Stomach smooth muscle (tissue), 2 donors: ENCODE results near the gene KCNJ12.
"Not testable (repeated sequence)": the region's sequence is repeated elsewhere in the genome, so short reads cannot be mapped to it uniquely, and the experiment has no call there.

Experiments used
- H3K27ac ChIP-seq: one replicate; pipeline ENCODE4 v1.7.0; 2013; ENCODE audit warnings: mild to moderate bottlenecking, low read length, inconsistent platforms
- H3K27me3 ChIP-seq, 2 donors: one replicate each; pipeline ENCODE4 v1.7.0; 2013; ENCODE audit warnings: low read length in 2 of 2; ENCODE audit not compliant: insufficient read depth in 2 of 2, control insufficient read depth in 1 of 2
- H3K36me3 ChIP-seq, 2 donors: one replicate each; pipeline ENCODE4 v1.7.0; 2013; ENCODE audit warnings: low read length in 2 of 2; ENCODE audit not compliant: control insufficient read depth in 2 of 2, insufficient read depth in 2 of 2
- H3K4me1 ChIP-seq: one replicate; pipeline ENCODE4 v1.7.0; 2013; ENCODE audit warnings: low read length; ENCODE audit not compliant: control insufficient read depth, insufficient read depth
- H3K4me3 ChIP-seq, 2 donors: one replicate each; pipeline ENCODE4 v1.7.0; 2013; ENCODE audit warnings: low read length in 2 of 2
- H3K9ac ChIP-seq, 2 donors: one replicate each; pipeline ENCODE4 v1.7.0; 2013; ENCODE audit warnings: low read length in 2 of 2, mild to moderate bottlenecking in 1 of 2
- H3K9me3 ChIP-seq, 2 donors: one replicate each; pipeline ENCODE4 v1.7.0; 2013; ENCODE audit warnings: low read length in 2 of 2; ENCODE audit not compliant: control insufficient read depth in 2 of 2
- donor health status: healthy.
- donor health status: Pancreatic carcinoma.

KCNJ12 gene

DNA sequence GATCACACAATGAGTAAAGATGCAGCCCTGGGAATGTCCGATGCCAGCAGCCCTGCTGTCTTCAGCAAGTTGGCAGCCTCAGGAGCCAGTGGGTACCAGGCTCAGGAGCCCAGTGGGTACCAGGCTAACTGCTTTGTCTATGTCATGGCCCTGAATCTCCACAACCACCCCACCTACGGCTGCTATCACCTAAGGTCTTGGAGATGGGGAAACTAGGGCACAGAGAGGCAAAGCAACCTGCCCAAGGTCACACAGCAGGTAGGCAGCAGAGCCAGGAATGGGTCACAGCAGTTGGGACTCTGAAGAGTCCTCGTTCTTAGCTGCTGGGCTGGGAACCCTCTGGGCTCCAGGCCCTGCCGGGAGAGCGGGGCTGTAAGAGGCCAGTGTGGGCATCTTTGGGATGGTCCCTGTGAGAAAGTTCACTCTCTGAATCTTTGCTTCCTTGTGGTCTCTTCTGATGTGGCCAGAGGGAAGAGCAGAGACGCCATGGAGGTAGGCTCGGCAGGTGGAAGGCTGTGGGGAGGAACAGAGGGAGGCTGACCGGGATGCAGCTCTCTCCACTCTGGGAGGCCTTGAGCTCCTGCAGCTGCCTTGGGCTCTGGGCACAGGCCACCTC is 34.1 kb upstream of the KCNJ12 start:
- not testable (repeated sequence) for H3K27ac ChIP-seq, H3K4me1 ChIP-seq

DNA sequence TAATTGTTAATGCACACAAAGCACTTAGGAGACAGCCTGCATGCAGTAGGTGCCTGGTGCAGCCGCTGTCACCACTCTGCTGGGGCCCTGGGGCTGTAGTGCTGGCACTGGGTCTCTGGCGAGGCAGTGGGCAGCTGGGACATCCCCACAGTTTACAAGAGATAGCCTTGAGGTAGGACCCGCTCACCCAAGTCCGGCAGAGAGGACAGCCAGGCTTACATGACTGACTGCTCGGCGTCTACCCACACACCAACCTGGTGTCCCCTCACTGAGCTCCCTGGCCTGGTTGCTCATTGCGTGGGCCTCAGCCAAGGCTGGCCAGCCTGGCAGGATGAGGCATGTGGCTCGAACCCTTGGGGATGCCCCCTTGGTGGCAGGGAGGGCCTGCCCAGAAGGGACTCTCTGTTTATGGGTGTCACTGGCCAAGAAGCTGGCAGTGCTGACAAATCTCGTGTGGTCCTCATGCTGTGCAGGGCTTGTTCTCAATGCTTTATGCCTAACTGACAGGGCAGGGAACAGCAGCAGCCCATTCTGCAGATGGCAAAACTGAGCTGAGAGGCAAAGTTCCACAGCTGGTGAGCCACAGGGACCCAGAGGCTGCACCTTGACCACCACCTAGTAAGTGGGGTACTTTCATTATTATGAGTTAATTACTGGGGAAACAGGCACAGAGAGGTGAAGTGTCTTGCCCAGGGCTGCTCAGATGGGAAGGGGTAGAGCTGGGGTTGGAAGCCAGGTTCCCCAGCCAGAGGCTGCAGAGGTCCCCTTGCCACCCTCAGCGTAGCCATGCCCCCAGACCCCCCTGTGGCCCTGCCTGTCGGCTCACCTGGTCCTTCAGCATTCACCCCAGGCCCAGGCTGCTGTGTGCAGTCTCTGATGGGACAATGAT is 32.9 kb upstream of the KCNJ12 start:
- not testable (repeated sequence) for H3K4me1 ChIP-seq, H3K36me3 ChIP-seq, H3K27ac ChIP-seq, H3K9me3 ChIP-seq, H3K27me3 ChIP-seq, H3K4me3 ChIP-seq, H3K9ac ChIP-seq

More for the DNA sequence above, 34.1 kb upstream of the KCNJ12 start:
- not testable (repeated sequence) for H3K9ac ChIP-seq, H3K4me3 ChIP-seq, H3K9me3 ChIP-seq, H3K27me3 ChIP-seq, H3K36me3 ChIP-seq

DNA sequence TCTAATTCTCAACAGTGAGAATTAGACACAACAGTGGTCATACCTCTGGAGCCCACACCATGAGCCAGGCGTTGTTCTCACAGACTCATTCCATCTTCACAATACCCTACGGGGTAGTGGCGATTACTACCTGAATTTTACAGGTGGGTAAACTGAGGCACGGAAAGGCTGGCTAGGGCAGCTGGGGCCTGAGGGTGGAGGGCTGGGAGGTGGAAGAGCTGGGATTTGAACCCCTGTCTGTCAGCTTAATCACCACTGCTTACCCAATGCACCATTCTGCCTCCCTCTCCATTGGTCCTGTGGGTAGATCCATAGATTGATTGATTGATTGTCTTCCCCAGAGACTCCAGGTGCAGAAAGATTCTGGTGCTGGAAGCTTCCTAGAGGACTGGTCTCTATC is 31.4 kb upstream of the KCNJ12 start:
- not testable (repeated sequence) for H3K27me3 ChIP-seq, H3K4me3 ChIP-seq, H3K9me3 ChIP-seq, H3K9ac ChIP-seq, H3K27ac ChIP-seq, H3K4me1 ChIP-seq, H3K36me3 ChIP-seq

DNA sequence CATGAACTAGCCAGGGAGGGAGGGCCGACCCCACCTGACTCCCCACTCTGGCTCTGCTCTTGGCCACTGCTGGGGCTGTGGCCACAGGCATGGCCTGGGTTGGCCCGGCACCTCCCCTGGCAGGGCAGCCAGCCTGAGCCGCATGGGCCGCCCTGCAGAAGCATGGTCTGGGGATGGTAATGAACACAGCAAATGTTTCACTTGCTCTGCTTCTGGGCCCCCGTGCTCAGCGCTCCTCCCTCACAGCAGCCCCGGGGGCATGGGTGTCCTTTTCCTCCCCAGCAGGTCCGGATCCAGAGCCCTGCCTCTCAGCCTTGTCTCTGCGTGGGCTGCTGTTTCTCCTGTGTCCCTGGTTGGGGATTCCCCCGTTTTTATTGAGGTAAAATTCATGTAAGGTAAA is 30.9 kb upstream of the KCNJ12 start:
- Histone ChIP-seq H3K27ac (no peak overlapping the region), H3K9ac (no peak overlapping the region), H3K4me3 (no peak overlapping the region), H3K4me1 (no peaks in the 10 kb centered on the region), H3K9me3 (no peaks in the 10 kb centered on the region), H3K36me3 (no peaks in the 10 kb centered on the region), H3K27me3 (no peaks in the 10 kb centered on the region)

DNA sequence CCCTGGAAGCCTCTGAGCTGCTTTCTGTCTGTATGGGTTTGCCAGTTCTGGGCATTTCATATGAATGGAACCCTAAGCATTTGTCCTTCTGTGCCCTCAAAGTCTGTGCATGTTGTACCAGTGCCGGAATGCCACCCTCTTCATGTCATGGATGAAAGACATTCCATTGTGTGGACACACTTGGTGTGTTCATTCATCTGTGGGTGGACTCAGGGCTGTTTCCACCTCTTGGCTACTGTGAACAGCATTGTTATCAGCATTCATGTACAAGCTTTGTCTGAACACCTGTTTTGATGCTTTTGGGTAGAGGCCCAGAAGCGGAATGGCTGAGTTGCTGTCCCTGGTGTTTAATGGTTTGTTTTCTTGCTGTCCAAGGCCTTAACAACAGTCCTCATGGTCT is 30.1 kb upstream of the KCNJ12 start:
- not testable (repeated sequence) for H3K27me3 ChIP-seq, H3K4me1 ChIP-seq, H3K27ac ChIP-seq, H3K36me3 ChIP-seq, H3K9ac ChIP-seq, H3K4me3 ChIP-seq, H3K9me3 ChIP-seq

DNA sequence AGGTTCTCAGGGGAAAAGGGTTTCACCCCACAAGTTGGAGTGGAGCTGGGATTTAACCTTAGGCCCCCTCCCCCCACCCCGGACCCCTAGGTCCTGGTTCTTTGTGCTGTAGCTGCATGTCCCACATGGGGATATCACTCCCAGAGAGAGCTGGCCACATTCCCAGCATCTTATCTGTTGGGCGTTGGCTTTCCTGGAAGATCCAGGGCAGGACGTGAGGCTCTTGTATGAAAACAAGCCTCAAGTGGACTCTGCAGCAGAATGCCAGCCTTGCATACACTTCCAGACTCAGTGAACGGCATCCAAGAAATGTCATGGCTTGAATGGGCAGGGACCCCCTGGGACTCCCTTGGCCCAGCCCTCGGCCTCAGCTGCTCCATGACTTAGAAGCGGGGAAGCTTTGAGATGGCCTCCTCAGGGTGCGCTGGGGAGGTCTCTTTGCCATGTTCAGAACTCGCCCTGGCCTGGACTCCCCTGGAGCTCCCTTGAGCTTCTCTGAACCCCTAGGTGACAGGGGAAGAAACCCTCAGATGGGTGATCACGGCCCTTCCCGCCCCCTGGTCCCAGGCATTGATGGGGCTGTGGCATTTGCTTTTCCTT is 29.4 kb upstream of the KCNJ12 start:
- not testable (repeated sequence) for H3K36me3 ChIP-seq, H3K9ac ChIP-seq, H3K27ac ChIP-seq, H3K4me1 ChIP-seq, H3K9me3 ChIP-seq, H3K4me3 ChIP-seq, H3K27me3 ChIP-seq

DNA sequence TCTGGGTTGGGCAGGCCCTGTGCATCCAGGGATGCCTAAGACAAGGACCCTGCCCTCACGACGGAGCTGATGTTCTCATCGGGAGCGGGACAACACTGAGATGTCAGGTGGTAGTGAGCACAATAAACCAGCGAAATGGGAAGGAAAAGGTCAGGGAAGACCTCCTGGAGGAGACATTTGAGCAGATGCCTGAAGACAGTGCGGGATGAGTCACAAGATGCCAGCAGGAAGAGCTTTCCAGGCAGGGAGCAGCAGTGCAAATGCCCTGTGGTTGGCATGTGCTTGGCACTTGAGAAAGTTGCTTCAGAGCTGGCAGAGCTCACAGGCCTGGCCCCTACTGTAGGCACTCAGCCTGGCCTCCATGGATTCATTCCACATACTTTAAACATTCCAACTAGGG is 28.5 kb upstream of the KCNJ12 start:
- not testable (repeated sequence) for H3K4me3 ChIP-seq, H3K9me3 ChIP-seq, H3K4me1 ChIP-seq, H3K36me3 ChIP-seq, H3K27me3 ChIP-seq, H3K27ac ChIP-seq, H3K9ac ChIP-seq

DNA sequence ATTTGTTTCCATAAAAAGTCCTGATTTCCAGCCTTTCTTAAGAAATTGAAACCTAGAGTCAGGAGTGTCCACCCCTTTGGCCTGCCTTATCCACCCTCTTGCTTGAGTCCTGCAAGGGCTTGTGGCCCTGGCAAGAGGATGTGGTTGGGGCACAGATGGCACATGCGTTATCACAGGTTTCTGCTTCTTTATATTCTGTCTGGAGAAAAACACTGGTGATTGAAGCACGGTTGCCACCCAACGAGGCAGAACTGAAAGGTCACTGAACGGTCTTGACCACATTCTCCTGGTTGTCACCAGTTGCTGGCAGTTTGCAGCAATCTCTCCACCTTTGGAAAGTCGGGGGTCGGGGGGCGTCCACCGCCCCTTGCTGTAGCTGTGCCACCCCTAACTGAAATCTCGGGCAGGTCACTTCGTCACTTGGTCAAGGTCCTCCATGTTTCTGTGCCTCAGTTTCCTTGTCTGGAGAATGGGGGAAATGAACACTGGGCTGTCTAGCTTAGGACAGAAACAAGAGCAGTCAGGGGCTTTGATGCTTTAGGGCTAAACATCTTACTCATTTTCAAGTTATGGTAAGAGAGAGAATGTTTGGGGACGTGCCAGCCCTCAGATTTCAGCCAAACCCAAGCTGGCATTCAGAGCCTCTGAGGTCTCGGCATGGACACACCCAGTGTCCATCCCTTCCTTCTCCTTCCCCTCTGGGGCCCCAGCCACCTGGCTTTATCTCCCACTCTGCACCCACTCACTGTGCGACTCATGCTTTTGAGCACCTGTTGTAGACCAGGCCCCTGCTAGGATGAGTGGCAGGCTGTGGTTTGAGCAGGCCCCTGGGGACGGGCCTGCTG is 27.9 kb upstream of the KCNJ12 start:
- not testable (repeated sequence) for H3K27me3 ChIP-seq, H3K36me3 ChIP-seq, H3K4me1 ChIP-seq, H3K27ac ChIP-seq, H3K9ac ChIP-seq, H3K9me3 ChIP-seq, H3K4me3 ChIP-seq

DNA sequence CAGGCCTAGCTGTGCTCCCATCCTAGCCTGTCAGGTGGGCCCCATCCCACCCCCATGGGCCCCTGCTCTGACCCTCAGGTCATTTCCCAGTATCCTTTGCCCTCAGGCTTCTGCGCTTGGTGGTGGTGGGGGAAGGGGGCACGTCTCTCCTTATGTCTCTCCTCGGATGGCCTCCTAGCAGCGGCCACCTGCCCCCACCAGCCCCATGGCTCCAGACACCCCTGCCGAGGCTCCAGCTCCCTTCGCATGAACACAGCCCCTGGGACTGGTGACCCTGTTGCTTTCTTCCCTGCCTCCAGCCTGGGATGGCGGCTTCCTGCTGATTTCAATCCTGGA is 27.3 kb upstream of the KCNJ12 start:
- not testable (repeated sequence) for H3K36me3 ChIP-seq, H3K9ac ChIP-seq, H3K27ac ChIP-seq, H3K4me1 ChIP-seq, H3K9me3 ChIP-seq, H3K27me3 ChIP-seq, H3K4me3 ChIP-seq

DNA sequence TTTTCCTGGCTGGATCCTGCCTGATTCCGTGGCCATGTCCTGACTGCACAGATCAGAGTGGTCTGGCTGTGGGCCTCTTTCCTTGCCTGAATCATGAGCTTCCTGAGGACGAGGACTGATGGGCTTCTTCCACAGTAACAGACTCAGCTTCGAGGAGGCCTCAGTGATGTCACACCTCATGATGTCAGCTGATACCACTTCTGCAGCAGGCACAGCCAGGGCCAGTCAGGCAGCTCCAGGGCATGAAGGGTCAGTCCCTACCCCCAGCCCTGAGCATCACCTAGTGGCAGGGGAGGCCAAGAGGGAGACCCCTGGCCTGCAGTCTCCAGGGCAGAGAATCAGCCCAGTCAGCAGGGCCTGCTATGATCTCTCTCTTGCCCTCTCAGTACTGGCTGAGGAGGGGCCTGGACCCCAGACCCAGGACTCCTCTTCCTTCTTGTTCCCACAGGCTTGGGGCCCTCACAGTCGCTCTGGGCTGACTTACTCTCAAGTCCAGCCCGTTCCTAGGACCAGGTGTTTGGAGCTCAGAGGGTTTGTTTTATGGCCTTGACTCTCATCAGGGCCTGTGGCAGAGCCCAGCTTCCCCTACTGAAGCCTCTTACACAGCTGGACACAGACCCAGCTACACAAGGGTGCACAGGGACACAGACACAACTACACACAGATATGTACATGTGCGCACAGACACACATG is 26.7 kb upstream of the KCNJ12 start:
- not testable (repeated sequence) for H3K4me3 ChIP-seq, H3K4me1 ChIP-seq, H3K27ac ChIP-seq, H3K9ac ChIP-seq, H3K27me3 ChIP-seq, H3K36me3 ChIP-seq, H3K9me3 ChIP-seq
